Gastrocnemius medialis (tissue), 4 donors: ENCODE measurements around the gene ZNF195. TPM values are rescaled to one million over a fixed set of nuclear protein-coding genes. Genes with fewer than 3 reads are reported as not detected.
"Not testable (repeated sequence)": the region's sequence is repeated elsewhere in the genome, so short reads cannot be mapped to it uniquely, and the experiment has no call there.

Source experiments
- ATAC-seq, 2 donors: fragments of 150-250 bp; one replicate each; pipeline ENCODE4 v1.9.1; 2016
- DNase-seq, 2 donors: peaks; one replicate each; pipeline ENCODE4 v3.0.0-alpha.2; 2019
- H3K27ac ChIP-seq, 4 donors: fragments of 200-600 bp; sonication (generic); 1 replicate in 1 of 4; 2 replicates in 3 of 4; pipeline ENCODE4 v1.5.1; 2016 to 2018; ENCODE audit warnings: mild to moderate bottlenecking in 2 of 4, moderate library complexity in 1 of 4
- H3K27me3 ChIP-seq, 3 donors: fragments of 200-600 bp; sonication (generic) in 2 of 3; 1 replicate in 1 of 3; 2 replicates in 2 of 3; pipeline versions ENCODE4 v1.5.1 to v1.6.0; 2016 to 2019; ENCODE audit warnings: mild to moderate bottlenecking in 1 of 3, moderate library complexity in 1 of 3
- H3K36me3 ChIP-seq, 2 donors: fragments of 200-600 bp; sonication (generic) in 1 of 2; one replicate each; pipeline ENCODE4 v1.5.1; 2017 to 2018
- H3K4me1 ChIP-seq, 2 donors: fragments of 200-600 bp; sonication (generic) in 1 of 2; one replicate each; pipeline ENCODE4 v1.5.1; 2016 to 2017; ENCODE audit warnings: mild to moderate bottlenecking in 2 of 2
- H3K4me3 ChIP-seq, 4 donors: fragments of 200-600 bp; sonication (generic) in 3 of 4; 1 replicate in 1 of 4; 2 replicates in 3 of 4; pipeline ENCODE4 v1.5.1; 2016 to 2019; ENCODE audit warnings: mild to moderate bottlenecking in 2 of 4
- H3K9me3 ChIP-seq, 3 donors: fragments of 200-600 bp; sonication (generic) in 2 of 3; 1 replicate in 1 of 3; 2 replicates in 2 of 3; pipeline ENCODE4 v1.5.1; 2016 to 2019
- in situ Hi-C, 4 donors: fragments of 200-750 bp; cut with MboI; loops; one replicate each; pipeline versions ENCODE4 v1.15.0 to v1.8.0; 2017; ENCODE audit warnings: low sequenced_read_pairs in 4 of 4
- intact Hi-C: fragments of 100-400 bp; cut with DNase I; formaldehyde crosslinking; loops from one replicate; pipeline ENCODE4 v1.15.1; 2023; ENCODE audit warnings: low total_unique reads
- total RNA-seq, 4 donors: library from RNA; depleted of rRNA; stranded (reverse); fragments of >200 nt; gene quantifications; one replicate each; pipeline versions ENCODE4 v1.1.0 to v1.2.3, GENCODE V29; 2016

The ZNF195 gene
- total RNA-seq, 4 donors from 2014 or later, result 4.8 to 23.4 (median 8.3) TPM

DNA sequence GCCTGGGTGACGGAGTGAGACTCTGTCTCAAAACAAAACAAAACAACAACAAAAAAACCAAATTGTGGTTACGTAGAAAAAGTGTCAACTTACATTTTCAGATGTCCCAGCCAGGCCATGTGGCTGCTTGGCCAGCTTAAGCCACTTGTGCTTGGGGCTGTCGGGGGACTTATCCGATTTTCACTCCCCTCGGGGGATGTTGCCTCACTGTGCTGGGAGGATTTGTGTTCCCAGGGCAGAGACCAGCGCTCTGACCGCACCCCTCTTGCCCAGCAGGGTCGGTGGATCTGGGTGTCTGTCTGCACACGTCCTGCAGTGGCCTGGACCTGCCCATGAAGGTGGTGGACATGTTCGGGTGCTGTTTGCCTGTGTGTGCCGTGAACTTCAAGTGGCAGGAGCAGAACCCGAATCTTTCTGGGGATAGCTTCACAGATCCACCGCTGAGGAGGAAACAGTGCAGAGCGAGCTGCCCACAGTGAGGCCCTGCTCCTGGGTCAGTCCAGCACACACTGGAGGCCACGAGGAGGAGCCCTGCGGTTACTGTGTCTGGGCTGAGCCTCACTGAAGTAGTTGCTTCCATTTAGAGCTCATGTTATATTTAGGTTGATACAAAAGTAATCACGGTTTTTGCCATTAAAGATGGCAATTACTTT, 27.4 kb upstream of the ZNF195 start:
- H3K27ac ChIP-seq, H3K4me3 ChIP-seq, DNase-seq, ATAC-seq, H3K36me3 ChIP-seq, H3K9me3 ChIP-seq, H3K4me1 ChIP-seq, intact Hi-C loops: not testable (repeated sequence)
- in situ Hi-C loops, result loop anchor here in 1 of 4 donors (25.0 kb wide), 1 partner anchor 169 kb away; the partner anchor contains the start of gene MRGPRE
- peaks cover 0 to 12% (median 0%) of the 10 kb centered on the region in 3 donors for H3K27me3 ChIP-seq

DNA sequence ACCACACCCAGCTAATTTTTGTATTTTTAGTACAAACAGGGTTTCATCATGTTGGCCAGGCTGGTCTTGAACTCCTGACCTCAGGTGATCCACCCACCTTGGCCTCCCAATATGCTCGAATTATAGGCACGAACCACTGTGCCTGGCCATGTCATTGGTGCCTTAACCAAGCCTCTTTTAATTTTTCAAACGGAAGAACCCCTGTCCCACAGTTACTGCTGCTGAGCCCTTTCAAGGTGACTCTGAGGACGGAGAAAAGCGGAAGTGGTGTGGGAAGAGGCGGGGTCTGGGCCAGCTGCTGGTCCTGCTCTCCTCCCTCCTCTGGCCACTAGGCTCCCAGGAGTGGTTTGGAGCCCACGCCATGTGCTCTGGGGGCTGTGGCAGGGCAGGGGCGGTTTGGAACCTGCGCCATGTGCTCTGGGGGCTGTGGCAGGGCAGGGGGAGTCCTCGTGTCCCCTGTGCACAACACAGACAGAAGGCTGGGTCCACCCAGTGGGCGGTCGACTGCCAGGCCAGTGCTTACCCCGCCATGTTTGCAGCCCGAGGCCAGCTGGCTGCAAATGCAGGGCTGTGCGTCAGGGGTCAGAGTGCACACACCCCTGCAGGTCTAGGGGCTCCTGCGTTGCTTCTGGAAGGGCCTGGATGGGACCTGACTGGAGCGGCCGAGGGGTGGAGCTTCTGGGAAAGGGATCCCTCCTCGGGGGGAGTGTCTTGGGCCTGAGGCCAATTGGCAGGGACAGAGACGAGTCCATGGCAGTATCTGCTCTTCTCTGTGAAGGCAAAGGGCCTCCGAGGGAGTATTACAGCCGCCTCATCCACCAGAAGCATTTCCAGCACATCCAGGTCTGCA, 25.4 kb upstream of the ZNF195 start:
- H3K9me3 ChIP-seq, intact Hi-C loops, H3K4me3 ChIP-seq, H3K36me3 ChIP-seq, H3K4me1 ChIP-seq, ATAC-seq, H3K27ac ChIP-seq, H3K27me3 ChIP-seq, DNase-seq: not testable (repeated sequence)
- in situ Hi-C loops, result loop anchor here in 1 of 4 donors (25.0 kb wide), 1 partner anchor 167 kb away; the partner anchor contains the start of gene MRGPRE

DNA sequence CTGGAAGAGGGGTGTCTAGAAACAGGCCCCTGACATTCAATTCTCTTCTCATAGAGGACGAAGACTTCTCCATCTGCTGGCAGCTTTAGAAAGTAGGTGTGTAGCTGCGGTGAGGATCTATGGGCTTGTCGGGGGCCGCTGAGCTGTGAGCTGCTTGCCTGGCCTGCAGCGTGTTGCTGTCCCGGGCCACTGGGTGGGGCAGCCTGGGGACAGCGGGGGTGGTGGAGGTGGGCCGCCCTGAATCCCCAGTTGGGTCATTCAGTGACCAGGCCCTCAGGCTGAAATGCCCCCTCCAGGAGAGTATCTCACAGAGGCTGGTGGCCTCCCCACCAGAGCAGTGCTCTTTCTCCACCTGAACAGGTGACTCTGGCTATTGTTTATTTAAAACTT, 23.9 kb upstream of the ZNF195 start:
- H3K27me3 ChIP-seq, ATAC-seq, H3K9me3 ChIP-seq, H3K36me3 ChIP-seq, DNase-seq, H3K4me1 ChIP-seq, H3K4me3 ChIP-seq, intact Hi-C loops, H3K27ac ChIP-seq: not testable (repeated sequence)
- in situ Hi-C loops, result loop anchor here in 1 of 4 donors (25.0 kb wide), 1 partner anchor 166 kb away; the partner anchor contains the start of gene MRGPRE

DNA sequence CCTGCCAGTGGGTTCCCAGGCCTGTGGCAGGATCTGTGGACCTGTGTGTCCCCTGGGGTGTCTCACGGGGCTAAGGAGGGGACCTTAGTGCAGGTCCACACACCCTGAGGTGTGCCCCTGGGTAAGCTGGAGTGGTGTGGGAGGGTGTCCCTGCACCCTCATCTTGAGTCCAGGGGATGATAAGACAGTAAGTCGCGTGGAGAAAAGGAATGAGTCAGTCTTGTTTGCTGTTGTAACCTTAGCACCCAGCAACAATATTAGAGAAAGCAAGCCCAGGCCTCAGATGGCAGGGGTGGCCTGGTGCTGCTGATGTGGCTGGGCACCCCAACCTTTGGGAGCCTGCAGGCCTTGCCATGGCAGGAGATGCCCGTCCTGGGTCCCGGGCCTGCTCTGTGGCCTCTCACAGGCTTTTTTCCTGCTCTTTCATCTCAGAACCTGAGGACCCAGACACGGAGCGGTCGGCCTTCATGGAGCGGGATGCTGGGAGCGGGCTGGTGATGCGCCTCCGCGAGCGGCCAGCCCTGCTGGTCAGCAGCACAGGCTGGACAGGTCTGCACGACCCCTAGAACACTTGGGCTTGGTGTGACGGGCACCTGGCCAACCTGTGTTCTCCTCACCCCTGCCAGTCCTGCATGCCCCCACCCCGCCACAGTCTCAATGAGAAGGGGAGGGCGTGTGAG, 23.4 kb upstream of the ZNF195 start:
- in situ Hi-C loops, result loop anchor here in 1 of 4 donors (25.0 kb wide), 1 partner anchor 165 kb away; the partner anchor contains the start of gene MRGPRE
- H3K4me3 ChIP-seq, intact Hi-C loops, H3K4me1 ChIP-seq, H3K36me3 ChIP-seq, H3K27ac ChIP-seq, DNase-seq, ATAC-seq, H3K27me3 ChIP-seq, H3K9me3 ChIP-seq: not testable (repeated sequence)

DNA sequence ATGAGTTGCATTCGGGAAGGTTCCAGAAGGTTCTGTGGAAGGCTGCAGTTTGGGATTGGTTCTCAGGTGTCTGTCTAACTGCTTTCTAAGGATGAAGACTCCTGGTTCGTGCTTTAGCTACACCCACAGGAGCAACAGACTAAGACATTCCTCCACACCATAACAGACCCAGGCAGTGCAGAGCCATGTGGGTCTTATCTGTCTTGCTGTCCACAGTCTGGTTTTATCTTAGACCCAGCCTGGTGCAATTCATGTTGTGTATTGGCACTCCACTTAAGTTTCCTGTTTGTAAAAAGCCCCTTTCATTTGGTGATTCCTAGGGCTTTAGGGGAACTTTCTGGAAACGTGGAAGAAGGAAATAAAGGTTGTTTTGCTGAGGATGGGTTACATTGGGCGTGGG, 22.1 kb upstream of the ZNF195 start:
- H3K4me1 ChIP-seq, H3K4me3 ChIP-seq, DNase-seq, H3K27ac ChIP-seq, H3K36me3 ChIP-seq, H3K27me3 ChIP-seq, ATAC-seq, intact Hi-C loops, H3K9me3 ChIP-seq: not testable (repeated sequence)
- in situ Hi-C loops, result loop anchor here in 1 of 4 donors (25.0 kb wide), 1 partner anchor 164 kb away; the partner anchor contains the start of gene MRGPRE

DNA sequence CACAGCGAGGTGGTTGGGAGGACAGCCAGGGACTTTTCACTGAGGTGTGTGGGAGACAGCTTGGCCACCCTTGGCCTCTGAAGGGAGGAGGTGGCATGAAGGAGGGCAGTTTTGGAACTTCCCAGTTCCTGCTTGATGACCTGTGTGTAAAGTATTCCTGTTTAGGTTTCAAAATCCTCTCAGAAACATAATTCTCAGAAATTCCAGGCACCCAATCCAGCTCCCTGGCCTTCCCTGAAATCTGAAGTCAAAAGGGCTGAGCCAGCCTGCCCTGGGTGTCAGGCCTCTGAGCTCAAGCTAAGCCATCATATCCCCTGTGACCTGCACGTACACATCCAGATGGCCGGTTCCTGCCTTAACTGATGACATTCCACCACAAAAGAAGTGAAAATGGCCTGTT, 19.6 kb upstream of the ZNF195 start:
- DNase-seq, H3K4me1 ChIP-seq, H3K27me3 ChIP-seq, in situ Hi-C loops, H3K4me3 ChIP-seq, H3K9me3 ChIP-seq, ATAC-seq, intact Hi-C loops, H3K36me3 ChIP-seq, H3K27ac ChIP-seq: not testable (repeated sequence)

DNA sequence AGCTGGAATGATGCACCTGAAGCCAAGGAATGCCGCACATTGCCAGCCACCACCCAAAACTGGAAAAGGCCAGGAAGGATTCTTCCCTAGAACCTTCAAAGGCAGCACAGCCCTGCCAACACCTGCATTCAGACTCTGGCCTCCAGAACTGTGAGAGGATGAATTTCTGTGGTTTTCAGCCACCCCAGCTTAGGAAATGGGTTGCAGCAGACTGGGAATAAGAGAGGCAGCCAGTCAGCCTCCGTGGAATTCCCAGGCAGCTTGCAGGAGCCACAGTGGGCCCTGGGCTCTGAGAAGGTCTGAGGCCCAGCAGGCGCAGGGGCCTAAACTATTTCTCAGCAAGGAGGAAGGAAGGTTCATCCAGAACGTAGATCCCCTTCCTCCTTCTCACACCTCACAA, 19.2 kb upstream of the ZNF195 start:
- intact Hi-C loops, in situ Hi-C loops, ATAC-seq: not testable (repeated sequence)

DNA sequence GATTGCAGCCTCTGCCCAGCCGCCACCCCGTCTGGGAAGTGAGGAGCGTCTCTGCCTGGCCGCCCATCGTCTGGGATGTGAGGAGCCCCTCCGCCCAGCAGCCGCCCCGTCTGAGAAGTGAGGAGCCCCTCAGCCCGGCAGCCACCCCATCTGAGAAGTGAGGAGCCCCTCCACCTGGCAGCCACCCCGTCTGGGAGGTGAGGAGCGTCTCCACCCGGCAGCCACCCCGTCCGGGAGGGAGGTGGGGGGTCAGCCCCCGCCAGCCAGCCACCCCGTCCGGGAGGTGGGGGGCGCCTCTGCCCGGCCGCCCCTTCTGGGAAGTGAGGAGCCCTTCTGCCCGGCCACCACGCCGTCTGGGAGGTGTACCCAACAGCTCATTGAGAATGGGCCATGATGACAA, 18.3 kb upstream of the ZNF195 start:
- DNase-seq, H3K4me1 ChIP-seq, H3K9me3 ChIP-seq, H3K27me3 ChIP-seq, intact Hi-C loops, H3K36me3 ChIP-seq, H3K27ac ChIP-seq, H3K4me3 ChIP-seq, in situ Hi-C loops, ATAC-seq: not testable (repeated sequence)

More for the DNA sequence above, 19.2 kb upstream of the ZNF195 start:
- not testable (repeated sequence) for H3K4me1 ChIP-seq, DNase-seq, H3K9me3 ChIP-seq, H3K27ac ChIP-seq, H3K4me3 ChIP-seq, H3K36me3 ChIP-seq, H3K27me3 ChIP-seq

DNA sequence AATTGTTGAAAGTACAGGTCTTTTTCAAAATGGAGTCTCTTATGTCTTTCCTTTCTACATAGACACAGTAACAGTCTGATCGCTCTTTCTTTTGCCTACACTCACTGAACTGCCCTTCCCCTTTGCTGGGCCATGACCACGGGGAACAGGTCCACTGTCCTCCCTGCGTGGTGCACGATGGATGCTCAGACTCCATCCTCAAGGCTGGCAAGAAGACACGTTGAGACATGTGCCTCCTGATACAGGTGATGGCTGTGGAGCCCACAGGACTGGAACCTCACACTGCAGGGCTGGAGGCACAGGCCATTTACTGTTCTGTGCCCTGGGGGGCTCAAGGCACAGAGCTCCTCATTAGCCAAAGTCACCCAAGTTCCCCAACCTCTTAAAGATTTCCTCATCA, 16.5 kb upstream of the ZNF195 start:
- intact Hi-C loops, DNase-seq, H3K4me3 ChIP-seq, H3K36me3 ChIP-seq, H3K27me3 ChIP-seq, H3K9me3 ChIP-seq, H3K4me1 ChIP-seq, H3K27ac ChIP-seq, in situ Hi-C loops, ATAC-seq: not testable (repeated sequence)

DNA sequence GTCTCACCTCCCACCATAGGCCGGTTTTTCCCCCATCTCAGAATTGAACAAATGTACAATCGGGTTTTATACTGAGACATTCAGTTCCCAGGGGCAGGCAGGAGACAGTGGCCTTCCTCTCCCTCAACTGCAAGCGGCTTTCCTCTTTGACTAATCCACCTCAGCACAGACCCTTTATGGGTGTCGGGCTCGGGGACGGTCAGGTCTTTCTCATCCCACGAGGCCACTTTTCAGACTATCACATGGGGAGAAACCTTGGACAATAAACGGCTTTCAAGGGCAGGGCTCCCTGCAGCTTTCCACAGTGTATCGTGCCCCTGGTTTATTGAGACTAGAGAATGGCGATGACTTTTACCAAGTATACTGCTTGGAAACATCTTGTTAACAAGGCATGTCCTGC, 16.0 kb upstream of the ZNF195 start:
- H3K9me3 ChIP-seq, H3K27ac ChIP-seq, H3K4me1 ChIP-seq, H3K4me3 ChIP-seq, DNase-seq, H3K27me3 ChIP-seq, in situ Hi-C loops, ATAC-seq, intact Hi-C loops, H3K36me3 ChIP-seq: not testable (repeated sequence)

DNA sequence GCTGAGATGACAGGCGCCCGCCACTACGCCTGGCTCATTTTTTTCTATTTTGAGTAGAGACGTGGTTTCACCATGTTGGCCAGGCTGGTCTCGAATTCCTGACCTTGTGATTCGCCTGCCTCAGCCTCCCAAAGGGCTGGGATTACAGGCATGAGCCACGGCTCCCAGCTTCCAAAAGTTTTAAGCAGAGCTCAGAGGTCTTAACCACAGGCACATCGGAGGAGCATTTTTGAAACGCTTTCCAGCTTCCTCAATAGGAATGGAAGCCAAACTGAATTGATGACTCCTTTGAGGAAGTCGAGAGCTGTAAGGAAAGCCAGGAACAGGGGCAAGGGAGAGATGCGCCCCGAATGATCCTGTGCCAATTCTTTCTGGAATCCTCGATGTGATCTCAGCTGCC, 14.5 kb upstream of the ZNF195 start:
- H3K27ac ChIP-seq, H3K4me3 ChIP-seq, ATAC-seq, H3K9me3 ChIP-seq, DNase-seq, in situ Hi-C loops, H3K4me1 ChIP-seq, H3K27me3 ChIP-seq, H3K36me3 ChIP-seq, intact Hi-C loops: not testable (repeated sequence)
